Raji (cell line): ENCODE results near the gene AGMO.

Source experiments
- POLR2A ChIP-seq: IDR thresholded peaks from 2 replicates; pipeline ENCODE4 v1.6.1; 2011; ENCODE audit warnings: low read depth, low read length, control low read depth; ENCODE audit not compliant: insufficient read depth

Gene AGMO

DNA sequence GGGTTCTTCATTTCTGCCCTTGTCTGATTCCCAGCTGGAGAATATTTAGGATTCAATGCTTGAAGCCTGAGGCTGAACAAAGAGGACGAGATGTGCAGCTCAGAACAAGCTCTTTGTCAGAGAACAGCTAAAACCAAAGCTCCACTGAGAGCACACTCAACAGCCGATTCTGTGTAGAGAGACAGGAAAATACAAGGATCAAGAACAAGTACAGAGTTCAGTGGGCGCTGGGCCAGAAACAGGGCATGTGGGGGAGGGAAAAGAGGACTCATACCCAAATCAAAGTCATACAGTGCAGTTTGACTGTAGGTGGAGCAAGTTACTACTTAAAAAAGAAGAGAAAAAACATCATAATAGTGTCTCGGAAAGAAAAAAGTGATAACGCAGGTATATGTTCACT lies at the start of gene AGMO:
Gene AGMO (minus strand): TSS at position 181 of the 400 bp plus-strand sequence.
- TF ChIP-seq POLR2A: no peak

DNA sequence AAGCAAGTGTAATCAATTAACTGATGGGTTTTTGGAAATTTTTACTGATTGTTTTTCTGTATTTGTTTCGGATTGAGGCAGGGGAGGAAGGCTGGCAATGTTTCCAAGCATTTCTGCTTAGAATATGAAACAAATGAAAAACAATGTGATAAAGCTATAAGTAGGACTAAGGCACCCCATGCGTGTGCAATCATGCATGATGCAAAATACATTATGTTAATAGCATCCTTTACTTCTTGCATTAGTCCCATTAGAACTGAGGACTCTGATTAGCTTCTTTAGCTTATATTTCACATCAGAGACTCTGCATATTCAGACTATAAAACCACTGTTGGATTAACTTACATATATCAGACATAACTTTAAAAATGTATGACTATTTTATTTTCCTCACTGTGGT lies 48.7 kb upstream of the AGMO start:
- TF ChIP-seq POLR2A: no peak

DNA sequence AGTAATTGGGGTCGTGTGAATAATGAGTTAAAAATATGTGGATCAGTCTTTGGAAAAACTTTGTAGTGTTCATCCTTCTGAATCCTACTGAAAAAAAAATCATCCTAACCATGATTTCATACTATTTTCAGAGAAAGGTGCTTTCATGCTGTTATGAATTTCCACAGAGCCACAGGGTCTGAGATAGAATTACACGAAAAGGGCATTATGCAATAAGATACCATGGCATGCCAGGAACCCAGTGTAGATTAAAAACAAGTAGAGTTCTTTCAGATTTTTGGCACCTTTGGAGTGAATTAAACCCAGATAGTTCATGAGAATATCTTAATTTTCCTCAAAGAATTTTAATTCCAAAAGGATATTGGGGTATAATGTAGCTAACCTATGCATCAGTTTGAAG lies 47.5 kb upstream of the AGMO start:
- TF ChIP-seq POLR2A: no peak

DNA sequence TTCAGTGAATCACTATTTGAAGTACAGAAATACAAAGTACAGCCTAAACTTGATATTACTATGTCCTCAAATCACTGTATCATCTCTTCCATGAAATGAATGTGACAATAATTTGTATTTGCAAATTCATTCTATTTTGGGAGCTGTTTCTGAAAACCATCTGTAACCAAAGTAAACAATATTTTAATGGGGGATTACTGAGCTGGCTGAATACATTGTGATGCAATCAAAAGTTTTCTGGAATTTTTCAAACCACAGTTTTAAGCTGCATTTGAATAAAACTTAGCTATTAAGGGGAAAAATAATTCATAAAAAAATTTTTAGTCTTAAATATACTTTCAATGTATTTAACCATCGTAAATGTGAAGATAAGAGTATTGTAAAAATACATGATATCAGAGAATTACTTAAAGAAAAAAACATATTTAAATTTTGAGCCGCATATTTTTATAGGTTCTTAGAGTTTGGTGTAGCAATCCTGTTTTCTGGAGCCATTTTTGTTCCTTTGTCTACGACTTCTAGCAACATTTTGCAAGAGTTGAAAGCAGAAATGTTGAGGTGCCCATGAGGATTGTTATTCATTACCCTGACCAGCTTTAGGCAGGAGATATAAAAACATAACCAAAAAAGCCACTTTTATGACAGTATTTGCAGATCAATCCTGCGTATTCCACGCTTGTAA lies 45.9 kb upstream of the AGMO start:
- no peak for TF ChIP-seq POLR2A

DNA sequence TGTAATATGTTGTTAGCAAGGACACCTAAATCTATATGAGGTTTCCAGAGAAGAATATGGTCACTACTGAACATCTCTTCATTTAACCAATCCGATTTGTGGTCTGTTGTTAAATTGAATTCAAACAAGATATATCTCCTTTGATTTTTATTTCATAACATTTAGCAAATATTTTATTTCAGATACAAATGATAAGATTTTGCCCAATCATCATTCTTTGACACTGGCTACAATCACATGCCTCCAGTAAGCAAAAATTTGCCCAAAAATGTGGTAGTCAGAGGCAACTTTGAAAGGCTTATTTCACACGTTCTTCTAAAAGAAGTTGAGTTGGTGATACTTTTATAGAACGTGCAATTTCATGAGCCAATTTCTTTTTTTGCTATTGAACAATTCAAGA lies 44.7 kb upstream of the AGMO start:
- TF ChIP-seq POLR2A: no peak

DNA sequence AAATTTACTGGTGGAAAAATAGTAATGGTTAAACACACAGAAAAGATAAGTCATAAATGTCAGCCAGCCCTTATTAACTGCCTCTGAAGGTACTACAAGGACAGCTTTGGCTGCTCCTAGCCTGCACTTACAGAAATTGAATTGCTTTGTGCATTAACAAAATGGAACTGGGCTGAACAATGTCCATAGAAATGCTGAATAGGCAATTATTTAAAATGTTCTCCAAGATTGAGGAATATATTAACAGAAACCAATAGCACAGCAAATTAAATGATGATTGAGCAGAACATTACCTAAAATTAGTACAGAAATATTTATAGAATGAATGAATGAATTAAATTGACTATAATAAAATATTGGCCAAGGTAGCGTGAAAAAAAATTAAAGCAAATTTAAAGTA lies 42.4 kb upstream of the AGMO start:
- no peak for TF ChIP-seq POLR2A

DNA sequence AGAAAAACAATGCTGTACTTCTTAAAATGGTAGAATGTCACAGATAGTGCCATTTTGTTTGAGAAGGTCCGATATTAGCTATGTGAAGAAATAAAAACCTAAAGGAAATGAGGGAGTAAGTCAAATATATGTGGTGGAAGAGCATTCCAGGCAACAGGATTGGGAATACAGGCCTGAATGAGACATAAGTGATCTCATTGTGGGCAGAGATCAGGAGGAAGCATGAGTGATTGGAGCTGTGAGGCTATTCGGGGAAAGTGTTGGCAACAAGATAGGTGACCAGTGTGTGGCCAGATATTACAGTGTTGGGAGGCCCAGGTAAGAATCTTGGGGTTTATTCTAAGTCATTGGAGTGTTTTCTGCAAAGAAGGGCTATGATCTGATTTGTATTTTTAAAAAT lies 41.3 kb upstream of the AGMO start:
- no peak for TF ChIP-seq POLR2A

DNA sequence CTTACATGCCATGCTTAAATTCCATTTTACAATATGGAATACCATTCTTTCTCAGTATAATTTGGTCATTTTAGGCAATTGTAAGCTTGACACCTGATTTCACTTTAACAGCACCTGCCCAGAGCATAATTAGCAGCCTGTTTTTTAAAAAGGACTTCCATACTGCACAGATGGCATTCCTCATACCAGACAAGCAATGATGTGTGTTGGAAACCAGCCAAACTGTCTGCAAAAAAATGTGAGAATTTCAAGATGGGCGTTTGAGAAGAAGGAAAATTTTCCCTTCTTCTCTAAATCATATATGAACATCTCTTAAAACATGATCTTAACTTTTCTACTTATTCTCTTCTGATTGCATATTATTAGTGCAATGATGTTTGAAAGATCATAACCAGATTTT lies 40.4 kb upstream of the AGMO start:
- no peak for TF ChIP-seq POLR2A

DNA sequence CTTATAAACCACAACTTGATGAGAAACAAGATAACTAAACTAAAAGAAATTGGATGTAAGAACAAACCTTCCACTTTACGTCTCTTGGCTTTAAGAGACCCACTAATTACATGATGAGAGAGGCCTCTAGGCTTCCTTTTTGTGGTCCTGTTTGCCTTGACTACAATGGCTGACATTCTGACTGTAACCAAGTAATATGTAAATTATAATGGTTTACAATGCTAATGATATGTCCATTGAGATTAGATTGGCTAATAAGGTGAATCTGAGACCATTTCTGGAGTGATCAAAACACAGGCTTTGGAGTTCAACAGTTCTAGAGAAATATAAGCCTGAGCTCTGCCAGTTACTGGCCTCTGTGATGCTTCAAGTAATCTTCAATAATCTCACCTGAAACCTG lies 39.4 kb upstream of the AGMO start:
- no peak for TF ChIP-seq POLR2A

DNA sequence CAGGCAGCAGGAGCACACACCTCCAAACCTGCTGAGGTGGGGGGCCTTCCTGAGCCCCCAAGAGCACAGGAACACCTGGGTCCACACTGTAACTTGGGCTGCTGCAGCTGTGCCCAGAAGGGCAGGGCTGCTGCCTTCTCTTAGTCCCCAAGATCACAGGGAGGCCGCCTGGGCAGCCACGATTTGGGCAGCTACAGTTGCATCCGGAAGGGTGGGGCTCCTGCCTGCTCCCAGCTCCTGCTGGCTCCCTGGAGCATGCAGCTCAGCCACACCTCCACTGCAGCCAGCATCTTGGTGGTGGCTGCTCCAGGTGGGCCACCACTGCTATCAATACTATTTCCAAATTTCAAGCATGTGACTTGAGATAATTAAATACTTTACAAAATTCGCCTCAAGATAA lies 38.5 kb upstream of the AGMO start:
- TF ChIP-seq POLR2A: no peak

DNA sequence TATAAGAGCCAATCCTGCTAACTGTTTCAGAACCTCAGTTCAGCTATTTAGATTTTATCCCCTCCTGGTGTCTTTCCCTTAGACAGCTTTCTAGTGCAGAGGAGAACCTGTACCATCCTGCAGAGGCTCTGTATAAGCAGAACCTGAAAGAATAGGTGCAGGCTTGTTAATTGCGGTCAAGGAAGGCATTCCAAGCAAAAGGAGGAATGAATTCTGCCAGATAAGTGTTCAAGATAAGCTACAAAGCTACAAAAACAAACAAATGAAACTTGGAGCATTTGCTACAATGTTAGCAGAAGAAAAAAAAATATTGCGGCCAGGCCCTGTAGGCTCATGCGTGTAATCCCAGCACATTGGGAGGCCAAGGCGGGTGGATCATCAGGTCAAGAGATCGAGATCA lies 32.6 kb upstream of the AGMO start:
- no peak for TF ChIP-seq POLR2A

DNA sequence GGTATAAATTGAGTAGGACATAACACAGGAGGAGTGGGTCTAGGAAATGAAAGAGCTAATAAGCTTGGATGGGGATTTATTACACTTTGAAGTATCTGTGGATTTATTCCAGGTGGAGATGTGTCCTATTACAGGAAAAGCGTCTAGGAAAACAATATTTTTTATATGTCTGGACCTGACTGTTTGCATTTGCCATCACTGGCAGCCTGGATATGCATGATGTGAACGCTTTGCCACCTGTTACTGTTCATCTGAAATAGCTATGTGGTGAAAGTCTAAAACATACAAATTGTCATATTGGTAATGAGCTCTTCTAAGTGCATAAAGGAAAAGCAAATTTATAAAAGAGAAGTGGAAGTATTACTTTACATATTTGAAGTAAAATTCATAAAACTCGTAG lies 31.6 kb upstream of the AGMO start:
- no peak for TF ChIP-seq POLR2A

DNA sequence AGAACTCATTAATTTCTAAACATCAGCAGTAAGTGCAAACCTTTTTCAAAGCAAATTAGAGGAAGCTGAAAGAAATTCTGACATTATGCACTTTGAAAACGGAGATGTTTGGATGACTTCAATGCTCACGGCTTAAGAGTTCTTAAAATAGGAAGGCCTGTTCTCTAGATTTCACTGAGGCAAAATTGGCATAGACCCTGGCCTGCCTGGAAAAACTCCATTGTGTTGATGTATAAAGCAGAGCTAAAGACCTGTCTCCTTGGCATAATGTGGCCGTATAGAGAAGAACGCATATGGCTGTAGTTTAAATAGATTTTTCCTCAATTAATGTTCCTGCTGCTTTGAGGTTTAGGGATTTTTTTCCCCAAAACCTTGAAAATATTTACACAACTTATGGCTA lies 24.5 kb upstream of the AGMO start:
- TF ChIP-seq POLR2A: no peak

DNA sequence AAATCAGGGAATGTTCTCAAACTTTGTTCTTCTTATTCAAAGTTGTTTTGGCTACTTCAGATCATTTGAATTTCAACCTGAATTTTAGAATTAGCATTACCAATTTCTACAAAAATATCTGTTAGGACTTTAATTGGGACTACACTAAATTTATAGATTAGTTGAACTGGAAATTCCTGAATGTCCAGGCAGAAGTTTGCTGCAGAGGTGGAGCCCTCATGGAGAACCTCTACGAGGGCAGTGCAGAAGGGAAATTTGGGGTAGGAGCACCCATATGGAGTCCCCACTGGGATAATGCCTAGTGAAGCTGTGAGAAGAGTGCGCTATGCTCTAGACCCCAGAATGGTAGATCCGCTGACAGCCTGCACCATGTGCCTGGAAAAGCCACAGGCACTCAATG lies 22.8 kb upstream of the AGMO start:
- TF ChIP-seq POLR2A: no peak

DNA sequence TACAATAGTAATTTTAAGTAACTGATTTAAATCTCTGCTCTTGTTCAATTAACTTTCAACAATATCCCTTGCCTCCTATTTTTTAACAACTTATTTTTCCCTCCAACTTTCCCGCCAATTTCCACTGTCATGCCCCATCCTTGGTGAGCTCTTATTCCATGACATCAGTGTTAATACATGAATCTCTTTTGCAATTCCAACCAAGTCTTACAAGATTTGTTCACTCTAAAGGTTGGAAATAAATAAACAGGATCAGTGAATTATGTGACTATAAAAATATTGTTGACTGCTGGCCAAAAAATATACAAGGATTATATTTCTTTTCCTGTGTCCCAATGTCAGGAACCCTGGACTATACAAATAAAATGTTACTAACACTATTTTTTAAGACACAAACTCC lies 21.0 kb upstream of the AGMO start:
- no peak for TF ChIP-seq POLR2A

DNA sequence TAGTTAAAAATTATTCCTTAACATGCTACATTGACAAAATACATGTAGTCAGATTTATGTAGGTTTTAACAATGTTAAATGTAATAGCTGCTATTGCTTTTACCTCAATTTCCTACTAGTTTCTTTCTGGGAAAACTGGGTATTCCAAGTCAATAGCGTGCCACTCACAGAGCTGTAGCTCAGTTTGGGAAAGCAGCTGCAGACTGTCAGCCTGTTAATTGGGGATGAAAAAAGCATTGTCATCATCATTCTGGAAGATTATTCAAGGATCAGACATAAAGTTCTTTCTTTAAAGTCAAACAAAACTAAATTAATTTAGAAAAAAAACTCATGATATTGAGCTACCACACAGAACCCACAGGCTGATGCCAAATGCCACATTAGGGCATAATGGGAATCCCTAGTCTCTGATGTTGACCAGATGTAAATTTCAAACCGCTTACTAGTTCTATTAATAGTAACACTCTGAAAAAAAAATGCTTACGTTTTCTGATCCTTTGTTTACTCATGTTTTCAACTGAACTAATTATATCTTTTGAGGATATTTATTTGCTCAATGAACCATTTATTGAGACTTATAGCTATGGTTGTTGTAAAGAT lies 19.6 kb upstream of the AGMO start:
- TF ChIP-seq POLR2A: no peak
